ENCODE data around the gene ZNF90.
"Not testable (repeated sequence)": the region's sequence is repeated elsewhere in the genome, so short reads cannot be mapped to it uniquely, and the experiment has no call there.

ZNF90 gene

DNA sequence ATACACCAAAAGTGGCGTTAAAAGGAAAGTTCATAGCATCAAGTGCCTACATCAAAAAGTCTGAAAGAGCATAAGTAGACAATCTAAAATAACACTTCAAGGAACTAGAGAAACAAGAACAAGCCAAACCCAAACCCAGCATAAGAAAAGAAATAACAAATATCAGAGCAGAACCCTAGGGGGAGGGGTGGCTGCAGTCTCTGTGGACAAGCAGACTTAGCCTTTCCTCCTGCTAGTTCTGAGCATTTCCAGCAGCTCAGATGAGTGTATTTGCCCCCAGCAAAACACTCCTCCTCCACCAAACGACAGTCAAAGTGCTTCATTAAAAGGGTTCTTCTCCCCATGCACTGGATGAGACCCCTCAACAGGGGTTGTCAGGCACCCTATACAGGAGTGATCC is 7.1 kb upstream of the ZNF90 start:
- Histone ChIP-seq H3K36me3 (ENCODE audit: control insufficient read depth in 4 of 4, insufficient read depth in 4 of 4, low read length in 3 of 4) (no peaks in the 10 kb centered on the region), H3K27ac (ENCODE audit: insufficient read depth in 1 of 2, low read depth in 1 of 2, low read length in 2 of 2, poor library complexity in 1 of 2, severe bottlenecking in 2 of 2) (no peak overlapping the region), H3K27me3 (replicated peaks in 2 of 5; ENCODE audit: control insufficient read depth in 4 of 5, insufficient read depth in 5 of 5, low read length in 4 of 5) (peaks cover 0 to 15% (median 5%) of the 10 kb centered on the region in 5 experiments), H3K4me1 (ENCODE audit: control extremely low read depth in 1 of 4, control insufficient read depth in 4 of 4, insufficient read depth in 4 of 4, low read length in 3 of 4) (no peaks in the 10 kb centered on the region), H3K9me3 (ENCODE audit: control extremely low read depth in 1 of 5, control insufficient read depth in 4 of 5, insufficient read depth in 2 of 5, low read depth in 1 of 5, low read length in 4 of 5) (peaks cover 3 to 27% (median 13%) of the 10 kb centered on the region in 5 experiments), H3K4me3 (ENCODE audit: control insufficient read depth in 1 of 7, extremely low read depth in 1 of 7, insufficient read depth in 4 of 7, low read depth in 2 of 7, low read length in 6 of 7) (no peak overlapping the region)
- CTCF ChIA-PET = interaction anchor here (1.4 kb wide), 1 partner anchor 16 kb away, joined by 3 read pairs; no protein-coding TSS in a partner anchor
- 60% methylated on average over 1 of the region's 2 CpGs for WGBS (ENCODE audit: insufficient coverage)
- POLR2A ChIA-PET = no interaction called here
- DNase-seq = no peak

DNA sequence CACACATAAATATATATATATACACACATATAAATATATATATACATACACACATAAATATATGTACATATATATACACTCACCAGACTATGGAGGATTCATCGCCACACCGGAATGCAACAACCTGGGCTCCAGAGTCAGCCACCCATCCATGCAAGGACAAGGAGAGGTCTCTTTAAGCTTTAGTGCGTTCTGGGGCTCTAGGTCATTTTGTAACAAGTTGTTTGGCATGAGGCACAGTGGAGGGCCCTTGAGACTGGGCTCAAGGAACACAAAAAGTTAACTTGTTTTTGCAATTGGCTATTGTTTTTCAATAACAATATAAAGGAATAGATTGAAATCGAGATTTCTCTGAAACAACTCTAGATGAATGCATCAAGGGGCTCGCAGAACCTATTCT is 4.9 kb upstream of the ZNF90 start:
- Histone ChIP-seq H3K36me3 (ENCODE audit: control insufficient read depth in 4 of 4, insufficient read depth in 4 of 4, low read length in 3 of 4) (no peaks in the 10 kb centered on the region), H3K27me3 (replicated peaks in 2 of 5; ENCODE audit: control insufficient read depth in 4 of 5, insufficient read depth in 5 of 5, low read length in 4 of 5) (peaks cover 0 to 7% (median 4%) of the 10 kb centered on the region in 5 experiments), H3K9me3 (ENCODE audit: control extremely low read depth in 1 of 5, control insufficient read depth in 4 of 5, insufficient read depth in 2 of 5, low read depth in 1 of 5, low read length in 4 of 5) (peaks cover 3 to 18% (median 10%) of the 10 kb centered on the region in 5 experiments), H3K27ac (ENCODE audit: insufficient read depth in 1 of 2, low read depth in 1 of 2, low read length in 2 of 2, poor library complexity in 1 of 2, severe bottlenecking in 2 of 2) (no peak overlapping the region), H3K4me1 (ENCODE audit: control extremely low read depth in 1 of 4, control insufficient read depth in 4 of 4, insufficient read depth in 4 of 4, low read length in 3 of 4) (peaks cover 0 to 1% (median under 1%) of the 10 kb centered on the region in 4 experiments), H3K4me3 (ENCODE audit: control insufficient read depth in 1 of 7, extremely low read depth in 1 of 7, insufficient read depth in 4 of 7, low read depth in 2 of 7, low read length in 6 of 7) (no peak overlapping the region)
- ChIA-PET POLR2A (no interaction called here), CTCF (no interaction called here)
- DNase-seq = no peak
- WGBS (ENCODE audit: insufficient coverage) = 100% methylated on average over 2 of the region's 5 CpGs

DNA sequence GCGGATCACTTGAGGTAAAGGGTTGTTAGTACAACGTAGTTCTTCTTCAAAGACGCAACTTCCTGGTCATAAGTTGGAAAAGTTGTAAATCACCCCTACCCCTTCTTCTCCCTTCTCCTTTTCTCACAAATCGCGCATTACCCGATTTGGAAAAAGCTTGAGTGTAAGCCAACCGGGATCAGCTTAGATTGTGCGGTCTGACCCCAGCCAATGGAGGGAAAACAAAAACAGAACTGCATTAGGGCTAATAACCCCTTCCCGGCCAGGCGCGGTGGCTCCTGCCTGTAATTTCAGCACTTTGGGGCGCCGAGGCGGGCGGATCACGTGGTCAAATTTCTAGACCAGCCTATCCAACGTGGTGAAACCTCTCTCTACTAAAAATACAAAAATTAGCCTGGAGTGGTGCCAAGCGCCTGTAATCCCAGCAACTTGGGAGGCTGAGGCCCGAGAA is 806 bp downstream of the ZNF90 start:
- no peaks in the 10 kb centered on the region for H3K27me3 ChIP-seq (replicated peaks in 2 of 5; ENCODE audit: control insufficient read depth in 4 of 5, insufficient read depth in 5 of 5, low read length in 4 of 5)
- peak overlapping the region; percentile 63 to 89 (median 79) for H3K4me3 ChIP-seq (ENCODE audit: control insufficient read depth in 1 of 7, extremely low read depth in 1 of 7, insufficient read depth in 4 of 7, low read depth in 2 of 7, low read length in 6 of 7)
- 2% methylated on average over 13 of the region's 19 CpGs for WGBS (ENCODE audit: insufficient coverage)
- H3K36me3 ChIP-seq (ENCODE audit: control insufficient read depth in 4 of 4, insufficient read depth in 4 of 4, low read length in 3 of 4) = peaks cover 2 to 21% (median 8%) of the 10 kb centered on the region in 4 experiments
- H3K4me1 ChIP-seq (ENCODE audit: control extremely low read depth in 1 of 4, control insufficient read depth in 4 of 4, insufficient read depth in 4 of 4, low read length in 3 of 4) = peaks cover 3 to 17% (median 8%) of the 10 kb centered on the region in 4 experiments
- DNase-seq = peak; percentile 24 to 62 (median 58)
- H3K27ac ChIP-seq (ENCODE audit: insufficient read depth in 1 of 2, low read depth in 1 of 2, low read length in 2 of 2, poor library complexity in 1 of 2, severe bottlenecking in 2 of 2) = peak overlapping the region in 1 of 2 experiments; percentile 30
- peaks cover 1 to 23% (median 8%) of the 10 kb centered on the region in 5 experiments for H3K9me3 ChIP-seq (ENCODE audit: control extremely low read depth in 1 of 5, control insufficient read depth in 4 of 5, insufficient read depth in 2 of 5, low read depth in 1 of 5, low read length in 4 of 5)
- POLR2A ChIA-PET = no interaction called here
- CTCF ChIA-PET = interaction anchor here (0.6 kb wide), 1 partner anchor 55 kb away, joined by 3 read pairs; no protein-coding TSS in a partner anchor

DNA sequence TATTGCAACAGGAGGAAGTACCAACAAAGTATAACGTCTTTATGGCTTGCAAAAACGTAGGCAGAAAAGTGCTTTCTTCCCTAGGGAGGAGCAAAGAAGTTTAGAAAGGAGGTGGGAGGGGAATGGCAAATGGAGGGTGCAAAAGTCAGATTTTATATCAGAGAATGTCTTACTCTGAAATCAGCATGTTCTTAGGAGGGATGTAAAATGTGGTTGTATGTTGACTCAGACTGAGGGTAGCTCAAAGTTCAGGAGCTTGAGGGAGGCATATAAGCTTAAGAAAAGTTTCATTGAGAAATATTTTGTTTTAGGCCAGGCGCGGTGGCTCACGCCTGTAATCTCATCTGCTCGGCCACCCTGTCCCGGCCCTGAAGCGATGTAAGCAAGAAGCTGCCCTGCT is 1.7 kb downstream of the ZNF90 start:
- H3K27me3 ChIP-seq (replicated peaks in 2 of 5; ENCODE audit: control insufficient read depth in 4 of 5, insufficient read depth in 5 of 5, low read length in 4 of 5) = no peaks in the 10 kb centered on the region
- ChIA-PET CTCF (no interaction called here), POLR2A (interaction anchor here (0.6 to 0.7 kb wide), 3 partner anchors 32 to 378 kb away, joined by 3 to 6 read pairs (median 5); no protein-coding TSS in a partner anchor)
- H3K4me1 ChIP-seq (ENCODE audit: control extremely low read depth in 1 of 4, control insufficient read depth in 4 of 4, insufficient read depth in 4 of 4, low read length in 3 of 4) = peaks cover 3 to 17% (median 8%) of the 10 kb centered on the region in 4 experiments
- peaks cover 1 to 30% (median 12%) of the 10 kb centered on the region in 5 experiments for H3K9me3 ChIP-seq (ENCODE audit: control extremely low read depth in 1 of 5, control insufficient read depth in 4 of 5, insufficient read depth in 2 of 5, low read depth in 1 of 5, low read length in 4 of 5)
- peaks cover 2 to 24% (median 8%) of the 10 kb centered on the region in 4 experiments for H3K36me3 ChIP-seq (ENCODE audit: control insufficient read depth in 4 of 4, insufficient read depth in 4 of 4, low read length in 3 of 4)
- no peak overlapping the region for H3K27ac ChIP-seq (ENCODE audit: insufficient read depth in 1 of 2, low read depth in 1 of 2, low read length in 2 of 2, poor library complexity in 1 of 2, severe bottlenecking in 2 of 2)
- WGBS (ENCODE audit: insufficient coverage) = 81% methylated on average over 8 of the region's 8 CpGs
- H3K4me3 ChIP-seq (ENCODE audit: control insufficient read depth in 1 of 7, extremely low read depth in 1 of 7, insufficient read depth in 4 of 7, low read depth in 2 of 7, low read length in 6 of 7) = peak overlapping the region in 4 of 7 experiments; percentile 75 to 89 (median 82)
- DNase-seq = peak in 2 of 3 donors; percentile 10 to 19

DNA sequence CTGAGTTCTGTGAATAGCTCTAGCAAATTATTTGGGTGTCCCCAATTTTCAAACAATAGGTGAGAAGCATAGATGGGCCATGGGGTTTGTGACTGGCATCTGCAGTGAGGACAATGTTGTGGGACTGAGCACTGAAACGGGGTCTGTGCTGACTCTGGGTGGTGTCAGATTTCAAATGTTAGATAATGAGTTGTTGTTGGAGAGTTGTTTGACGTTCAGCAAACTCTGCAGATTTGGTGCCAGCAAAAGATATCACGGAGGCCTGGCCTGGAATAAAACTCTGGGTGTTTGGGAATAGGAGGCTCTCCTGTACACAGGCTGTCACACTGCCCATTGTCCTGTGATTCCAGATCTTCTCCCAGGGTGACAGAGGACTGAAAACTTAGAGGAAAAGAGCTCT is 2.9 kb downstream of the ZNF90 start:
- no peak overlapping the region for H3K4me3 ChIP-seq (ENCODE audit: control insufficient read depth in 1 of 7, extremely low read depth in 1 of 7, insufficient read depth in 4 of 7, low read depth in 2 of 7, low read length in 6 of 7)
- CTCF ChIA-PET = no interaction called here
- peaks cover 3 to 17% (median 8%) of the 10 kb centered on the region in 4 experiments for H3K4me1 ChIP-seq (ENCODE audit: control extremely low read depth in 1 of 4, control insufficient read depth in 4 of 4, insufficient read depth in 4 of 4, low read length in 3 of 4)
- peaks cover 2 to 24% (median 8%) of the 10 kb centered on the region in 4 experiments for H3K36me3 ChIP-seq (ENCODE audit: control insufficient read depth in 4 of 4, insufficient read depth in 4 of 4, low read length in 3 of 4)
- H3K27ac ChIP-seq (ENCODE audit: insufficient read depth in 1 of 2, low read depth in 1 of 2, low read length in 2 of 2, poor library complexity in 1 of 2, severe bottlenecking in 2 of 2) = no peak overlapping the region
- H3K27me3 ChIP-seq (replicated peaks in 2 of 5; ENCODE audit: control insufficient read depth in 4 of 5, insufficient read depth in 5 of 5, low read length in 4 of 5) = no peaks in the 10 kb centered on the region
- 100% methylated on average over 3 of the region's 3 CpGs for WGBS (ENCODE audit: insufficient coverage)
- POLR2A ChIA-PET = no interaction called here
- H3K9me3 ChIP-seq (ENCODE audit: control extremely low read depth in 1 of 5, control insufficient read depth in 4 of 5, insufficient read depth in 2 of 5, low read depth in 1 of 5, low read length in 4 of 5) = peaks cover 3 to 37% (median 12%) of the 10 kb centered on the region in 5 experiments
- no peak for DNase-seq

DNA sequence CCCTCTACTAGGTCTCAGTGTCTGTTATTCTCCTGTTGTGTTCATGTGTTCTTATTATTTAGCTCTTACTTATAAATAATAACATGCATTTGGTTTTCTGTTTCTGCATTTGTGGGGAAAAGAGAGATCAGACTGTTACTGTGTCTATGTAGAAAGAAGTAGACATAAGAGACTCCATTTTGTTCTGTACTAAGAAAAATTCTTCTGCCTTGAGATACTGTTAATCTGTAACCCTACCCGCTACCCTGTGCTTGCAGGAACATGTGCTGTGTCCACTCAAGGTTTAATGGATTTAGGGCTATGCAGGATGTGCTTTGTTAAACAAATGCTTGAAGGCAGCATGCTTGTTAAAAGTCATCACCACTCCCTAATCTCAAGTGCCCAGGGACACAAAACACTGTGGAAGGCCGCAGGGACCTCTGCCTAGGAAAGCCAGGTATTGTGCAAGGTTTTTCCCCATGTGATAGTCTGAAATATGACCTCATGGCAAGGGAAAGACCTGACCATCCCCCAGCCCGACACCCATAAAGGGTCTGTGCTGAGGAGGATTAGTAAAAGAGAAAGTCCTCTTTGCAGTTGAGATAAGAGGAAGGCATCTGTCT is 4.5 kb downstream of the ZNF90 start:
- H3K4me3 ChIP-seq (ENCODE audit: control insufficient read depth in 1 of 7, extremely low read depth in 1 of 7, insufficient read depth in 4 of 7, low read depth in 2 of 7, low read length in 6 of 7); H3K27ac ChIP-seq (ENCODE audit: insufficient read depth in 1 of 2, low read depth in 1 of 2, low read length in 2 of 2, poor library complexity in 1 of 2, severe bottlenecking in 2 of 2); DNase-seq; H3K27me3 ChIP-seq (replicated peaks in 2 of 5; ENCODE audit: control insufficient read depth in 4 of 5, insufficient read depth in 5 of 5, low read length in 4 of 5); POLR2A ChIA-PET; CTCF ChIA-PET: not testable (repeated sequence)
- H3K9me3 ChIP-seq (ENCODE audit: control extremely low read depth in 1 of 5, control insufficient read depth in 4 of 5, insufficient read depth in 2 of 5, low read depth in 1 of 5, low read length in 4 of 5) = peaks cover 3 to 42% (median 12%) of the 10 kb centered on the region in 5 experiments
- 100% methylated on average over 1 of the region's 3 CpGs for WGBS (ENCODE audit: insufficient coverage)
- H3K36me3 ChIP-seq (ENCODE audit: control insufficient read depth in 4 of 4, insufficient read depth in 4 of 4, low read length in 3 of 4) = peaks cover 3 to 28% (median 10%) of the 10 kb centered on the region in 4 experiments
- peaks cover 3 to 17% (median 8%) of the 10 kb centered on the region in 4 experiments for H3K4me1 ChIP-seq (ENCODE audit: control extremely low read depth in 1 of 4, control insufficient read depth in 4 of 4, insufficient read depth in 4 of 4, low read length in 3 of 4)

DNA sequence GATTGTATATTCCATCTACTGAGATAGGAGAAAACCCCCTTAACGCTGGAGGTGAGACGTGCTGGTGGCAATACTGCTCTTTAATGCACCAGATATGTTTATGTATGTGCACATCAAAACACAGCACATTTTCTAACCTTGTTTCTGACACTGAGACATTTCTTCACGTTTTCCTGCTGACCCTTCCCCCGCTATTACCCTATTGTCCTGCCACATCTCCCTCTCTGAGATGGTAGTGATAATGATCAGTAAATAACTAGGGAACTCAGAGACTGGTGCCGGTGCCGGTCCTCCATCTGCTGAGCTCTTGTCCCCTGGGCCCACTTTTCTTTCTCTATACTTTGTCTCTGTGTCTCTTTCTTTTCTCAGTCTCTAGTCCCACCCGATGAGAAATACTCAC is 5.1 kb downstream of the ZNF90 start:
- DNase-seq; H3K27me3 ChIP-seq (replicated peaks in 2 of 5; ENCODE audit: control insufficient read depth in 4 of 5, insufficient read depth in 5 of 5, low read length in 4 of 5); CTCF ChIA-PET; POLR2A ChIA-PET; H3K4me3 ChIP-seq (ENCODE audit: control insufficient read depth in 1 of 7, extremely low read depth in 1 of 7, insufficient read depth in 4 of 7, low read depth in 2 of 7, low read length in 6 of 7); H3K27ac ChIP-seq (ENCODE audit: insufficient read depth in 1 of 2, low read depth in 1 of 2, low read length in 2 of 2, poor library complexity in 1 of 2, severe bottlenecking in 2 of 2): not testable (repeated sequence)
- H3K9me3 ChIP-seq (ENCODE audit: control extremely low read depth in 1 of 5, control insufficient read depth in 4 of 5, insufficient read depth in 2 of 5, low read depth in 1 of 5, low read length in 4 of 5) = peaks cover 3 to 46% (median 12%) of the 10 kb centered on the region in 5 experiments
- H3K4me1 ChIP-seq (ENCODE audit: control extremely low read depth in 1 of 4, control insufficient read depth in 4 of 4, insufficient read depth in 4 of 4, low read length in 3 of 4) = peaks cover 3 to 16% (median 8%) of the 10 kb centered on the region in 4 experiments
- WGBS (ENCODE audit: insufficient coverage) = 93% methylated on average over 2 of the region's 7 CpGs
- H3K36me3 ChIP-seq (ENCODE audit: control insufficient read depth in 4 of 4, insufficient read depth in 4 of 4, low read length in 3 of 4) = peaks cover 3 to 30% (median 12%) of the 10 kb centered on the region in 4 experiments

Measured in common myeloid progenitor, CD34-positive (primary cell).